Suprapubic skin (tissue), 4 donors: ENCODE measurements around the gene PCSK5.

Experiments used
- CTCF ChIP-seq, 2 donors: fragments of 200-600 bp in 1 of 2; fragments of 450-650 bp in 1 of 2; sonication (generic) in 1 of 2; IDR thresholded peaks; one replicate each; pipeline ENCODE4 v1.5.1; 2016 to 2019; ENCODE audit warnings: antibody characterized with exemption in 2 of 2, mild to moderate bottlenecking in 1 of 2, moderate library complexity in 1 of 2
- EP300 ChIP-seq: sonication (generic); formaldehyde crosslinking; IDR thresholded peaks from one replicate; pipeline ENCODE4 v1.6.1; 2017; ENCODE audit warnings: antibody characterized with exemption
- POLR2A ChIP-seq, 2 donors: fragments of 450-650 bp; IDR thresholded peaks; one replicate each; pipeline ENCODE4 v1.6.1; 2017; ENCODE audit warnings: antibody characterized with exemption in 2 of 2, mild to moderate bottlenecking in 2 of 2, moderate library complexity in 2 of 2
- POLR2AphosphoS5 ChIP-seq, 3 donors: sonication (generic); formaldehyde crosslinking; IDR thresholded peaks; one replicate each; pipeline ENCODE4 v1.6.1; 2017; ENCODE audit warnings: antibody characterized with exemption in 3 of 3

- TF ChIP-seq CTCF (IDR thresholded peaks at IDR 0.05) (no peak), POLR2AphosphoS5 (IDR thresholded peaks at IDR 0.05) (no peak), POLR2A (IDR thresholded peaks at IDR 0.05) (no peak), EP300 (no peak)
Observed at GRCh38 chr9:75912951-75913350, 22.5 kb downstream of the PCSK5 start.
